Measurements from ENCODE around the gene NXPE1. TPM values are rescaled to one million over a fixed set of nuclear protein-coding genes. Genes with fewer than 3 reads are reported as not detected.
"Not testable (repeated sequence)": the region's sequence is repeated elsewhere in the genome, so short reads cannot be mapped to it uniquely, and the experiment has no call there.

Gene NXPE1
- not detected for total RNA-seq

- FAIRE-seq (no peak), DNase-seq (ENCODE audit: low spot score in 2 of 2) (no peak)
Measured at GRCh38 chr11:114559425-114560310, at the start of gene NXPE1. NXPE1 (minus strand) TSS chr11:114559881; CDS start chr11:114551201, 8,680 bp downstream.

GRCh38 chr11:114609429-114609828, 49.7 kb upstream of the NXPE1 start:
- FAIRE-seq: no peak
- DNase-seq (ENCODE audit: low spot score in 2 of 2): no peak

GRCh38 chr11:114608605-114609004, 48.9 kb upstream of the NXPE1 start:
- not testable (repeated sequence) for FAIRE-seq; DNase-seq (ENCODE audit: low spot score in 2 of 2)

GRCh38 chr11:114607753-114608459, 48.2 kb upstream of the NXPE1 start:
- FAIRE-seq (no peak), DNase-seq (ENCODE audit: low spot score in 2 of 2) (no peak)

GRCh38 chr11:114606802-114607075, 47.1 kb upstream of the NXPE1 start:
- FAIRE-seq; DNase-seq (ENCODE audit: low spot score in 2 of 2): not testable (repeated sequence)

- DNase-seq (ENCODE audit: low spot score in 2 of 2): no peak
- no peak for FAIRE-seq
Measured at GRCh38 chr11:114606003-114606801, 46.5 kb upstream of the NXPE1 start.

- FAIRE-seq (no peak), DNase-seq (ENCODE audit: low spot score in 2 of 2) (no peak)
Measured at GRCh38 chr11:114605370-114605769, 45.7 kb upstream of the NXPE1 start.

- no peak for DNase-seq (ENCODE audit: low spot score in 2 of 2)
- no peak for FAIRE-seq
Measured at GRCh38 chr11:114604886-114605285, 45.2 kb upstream of the NXPE1 start.

GRCh38 chr11:114604179-114604813, 44.6 kb upstream of the NXPE1 start:
- DNase-seq (ENCODE audit: low spot score in 2 of 2) (no peak), FAIRE-seq (no peak)

GRCh38 chr11:114603151-114603550, 43.5 kb upstream of the NXPE1 start:
- not testable (repeated sequence) for FAIRE-seq

GRCh38 chr11:114598461-114598860, 38.8 kb upstream of the NXPE1 start:
- FAIRE-seq: no peak

More at GRCh38 chr11:114603151-114603550, 43.5 kb upstream of the NXPE1 start:
- DNase-seq (ENCODE audit: low spot score in 2 of 2): not testable (repeated sequence)

GRCh38 chr11:114596175-114596919, 36.7 kb upstream of the NXPE1 start:
- no peak for FAIRE-seq
- no peak for DNase-seq (ENCODE audit: low spot score in 2 of 2)

More at GRCh38 chr11:114598461-114598860, 38.8 kb upstream of the NXPE1 start:
- DNase-seq (ENCODE audit: low spot score in 2 of 2): no peak

- no peak for DNase-seq (ENCODE audit: low spot score in 2 of 2)
- no peak for FAIRE-seq
Measured at GRCh38 chr11:114595571-114595970, 35.9 kb upstream of the NXPE1 start, which contains the start of gene NXPE4. NXPE4 (minus strand) TSS chr11:114595786; CDS start chr11:114594759, 1,027 bp downstream.

- FAIRE-seq (no peak), DNase-seq (ENCODE audit: low spot score in 2 of 2) (no peak)
Measured at GRCh38 chr11:114594703-114595102, 35.0 kb upstream of the NXPE1 start.

- FAIRE-seq (no peak), DNase-seq (ENCODE audit: low spot score in 2 of 2) (no peak)
Measured at GRCh38 chr11:114587398-114587953, 27.8 kb upstream of the NXPE1 start.

- FAIRE-seq (no peak), DNase-seq (ENCODE audit: low spot score in 2 of 2) (no peak)
Measured at GRCh38 chr11:114586797-114587196, 27.1 kb upstream of the NXPE1 start.

- DNase-seq (ENCODE audit: low spot score in 2 of 2): no peak
- no peak for FAIRE-seq
Measured at GRCh38 chr11:114571712-114572111, 12.0 kb upstream of the NXPE1 start.

- FAIRE-seq (no peak), DNase-seq (ENCODE audit: low spot score in 2 of 2) (no peak)
Measured at GRCh38 chr11:114569801-114570200, 10.1 kb upstream of the NXPE1 start.

- no peak for FAIRE-seq
Measured at GRCh38 chr11:114566276-114566675, 6.6 kb upstream of the NXPE1 start.

More at GRCh38 chr11:114566276-114566675, 6.6 kb upstream of the NXPE1 start:
- DNase-seq (ENCODE audit: low spot score in 2 of 2): no peak
